Skeletal muscle tissue (tissue), 4 donors: Measurements from ENCODE around the gene MCAT. TPM values are rescaled to one million over a fixed set of nuclear protein-coding genes. Genes with fewer than 3 reads are reported as not detected.
A peak's percentile ranks its signal among the peaks of the same experiment; 100 is the strongest.

Source experiments
- H3K27ac ChIP-seq: one replicate; pipeline ENCODE4 v1.7.0; 2013; ENCODE audit warnings: mild to moderate bottlenecking, low read depth, low read length, inconsistent platforms
- H3K27me3 ChIP-seq, 3 donors: one replicate each; pipeline ENCODE4 v1.7.0; 2013; ENCODE audit warnings: low read length in 3 of 3; ENCODE audit not compliant: control insufficient read depth in 3 of 3, insufficient read depth in 3 of 3
- H3K36me3 ChIP-seq, 3 donors: one replicate each; pipeline ENCODE4 v1.7.0; 2013; ENCODE audit warnings: low read length in 3 of 3; ENCODE audit not compliant: control insufficient read depth in 3 of 3, insufficient read depth in 3 of 3
- H3K4me1 ChIP-seq, 3 donors: one replicate each; pipeline ENCODE4 v1.7.0; 2013; ENCODE audit warnings: low read length in 3 of 3, mild to moderate bottlenecking in 3 of 3; ENCODE audit not compliant: control insufficient read depth in 3 of 3, insufficient read depth in 3 of 3
- H3K4me3 ChIP-seq, 3 donors: one replicate each; pipeline ENCODE4 v1.7.0; 2013; ENCODE audit warnings: low read length in 3 of 3
- H3K9ac ChIP-seq, 3 donors: one replicate each; pipeline ENCODE4 v1.7.0; 2013; ENCODE audit warnings: low read length in 3 of 3, mild to moderate bottlenecking in 3 of 3, moderate library complexity in 2 of 3, low read depth in 1 of 3
- H3K9me3 ChIP-seq, 3 donors: one replicate each; pipeline ENCODE4 v1.7.0; 2013; ENCODE audit warnings: low read length in 3 of 3; ENCODE audit not compliant: control insufficient read depth in 3 of 3
- total RNA-seq: library from RNA; depleted of rRNA; stranded (reverse); fragments of >200 nt; gene quantifications from one replicate; pipeline ENCODE4 v1.2.3, GENCODE V29; 2014
- donor health status: Osteomylitis.

Gene MCAT
- total RNA-seq, 1 donor from 2014 or later: 8.4 TPM

DNA sequence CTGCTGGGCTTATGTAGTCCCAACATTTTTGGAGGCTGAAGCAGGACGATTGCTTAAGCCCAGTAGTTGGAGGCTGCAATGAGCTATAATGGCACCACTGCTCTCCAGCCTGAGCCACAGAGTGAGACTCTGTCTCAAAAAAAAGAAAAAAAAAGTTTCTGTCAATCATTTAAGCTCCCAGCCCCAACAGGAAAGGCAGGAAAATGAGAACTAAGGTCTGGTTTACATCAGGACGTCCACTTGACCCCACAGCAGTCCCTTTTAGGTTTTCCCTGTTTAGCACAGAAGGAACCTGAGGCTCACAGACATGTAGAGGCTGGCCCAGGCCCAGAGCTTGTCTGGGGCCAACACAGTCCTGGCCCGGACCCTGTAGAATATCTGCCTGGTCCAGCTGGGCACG, 44.8 kb downstream of the MCAT start:
- no peaks in the 10 kb centered on the region for H3K4me1 ChIP-seq
- H3K9me3 ChIP-seq: no peaks in the 10 kb centered on the region
- H3K4me3 ChIP-seq: no peak overlapping the region
- no peak overlapping the region for H3K9ac ChIP-seq
- H3K36me3 ChIP-seq: no peaks in the 10 kb centered on the region
- H3K27ac ChIP-seq: no peak overlapping the region
- H3K27me3 ChIP-seq: peaks cover 0 to 5% (median 5%) of the 10 kb centered on the region in 3 donors

DNA sequence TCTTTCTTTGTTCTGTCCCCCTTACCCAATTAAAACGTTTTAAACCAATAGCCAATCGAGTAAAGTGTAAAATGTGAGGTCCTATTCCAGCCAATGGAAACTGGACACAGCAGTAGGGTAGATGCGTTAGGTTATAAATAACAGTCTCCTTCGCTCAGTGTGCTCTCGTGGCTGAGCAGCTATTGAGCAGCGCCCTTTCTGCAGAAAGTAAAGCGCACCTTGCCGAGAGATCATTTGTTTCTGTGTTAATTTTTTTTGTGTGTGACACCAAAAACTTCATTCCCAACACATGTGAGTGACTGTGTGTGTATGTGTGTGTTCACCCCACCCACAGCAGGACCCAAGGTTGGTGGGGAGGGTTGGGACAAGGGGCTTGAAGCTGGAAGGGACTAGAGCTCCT, 46.8 kb downstream of the MCAT start:
- Histone ChIP-seq H3K9me3 (no peaks in the 10 kb centered on the region), H3K27me3 (peaks cover 0 to 5% (median 5%) of the 10 kb centered on the region in 3 donors), H3K27ac (no peak overlapping the region), H3K36me3 (no peaks in the 10 kb centered on the region), H3K4me3 (no peak overlapping the region), H3K9ac (no peak overlapping the region), H3K4me1 (no peaks in the 10 kb centered on the region)

DNA sequence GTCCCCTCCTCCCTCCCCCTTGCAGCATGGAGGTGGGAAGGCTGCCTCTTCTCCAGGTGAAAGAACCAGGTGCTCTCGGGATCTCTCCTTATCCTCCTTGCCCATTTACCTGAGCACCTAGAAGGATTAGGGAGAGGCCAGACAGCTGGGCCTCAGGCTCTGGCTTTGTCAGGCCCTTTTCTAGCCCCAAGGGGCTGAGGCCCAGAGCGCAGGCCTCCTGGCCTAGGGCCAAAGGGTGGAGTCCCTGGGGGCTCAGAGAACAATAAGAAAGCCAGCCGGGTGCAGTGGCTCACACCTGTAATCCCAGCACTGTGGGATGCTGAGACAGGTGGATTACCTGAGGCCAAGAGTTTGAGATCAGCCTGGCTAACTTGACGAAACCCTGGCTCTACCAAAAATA, 48.6 kb downstream of the MCAT start:
- Histone ChIP-seq H3K4me3 (no peak overlapping the region), H3K36me3 (no peaks in the 10 kb centered on the region), H3K27me3 (peaks cover 0 to 5% (median 5%) of the 10 kb centered on the region in 3 donors), H3K9me3 (no peaks in the 10 kb centered on the region), H3K27ac (no peak overlapping the region), H3K4me1 (no peaks in the 10 kb centered on the region), H3K9ac (no peak overlapping the region)

DNA sequence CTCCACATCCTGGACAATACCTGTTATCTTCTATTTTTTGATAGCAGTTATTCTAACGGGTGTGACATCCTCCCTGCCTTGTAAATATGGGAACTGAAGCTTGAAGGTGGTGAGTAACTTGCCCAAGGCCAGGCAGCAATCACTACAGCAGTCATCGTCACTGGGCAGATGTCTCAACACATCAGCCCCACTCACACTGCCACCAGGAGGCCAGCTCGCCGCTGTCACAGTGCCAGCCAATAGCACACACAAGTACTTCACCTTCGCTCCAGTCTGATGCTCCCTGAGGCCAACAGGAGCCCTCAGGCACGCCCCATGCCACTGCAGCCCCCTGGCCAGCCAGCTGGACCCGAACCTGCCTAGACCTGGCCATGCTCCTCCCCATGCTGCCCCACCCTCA, 49.1 kb downstream of the MCAT start:
- no peaks in the 10 kb centered on the region for H3K4me1 ChIP-seq
- H3K9me3 ChIP-seq: no peaks in the 10 kb centered on the region
- H3K4me3 ChIP-seq: no peak overlapping the region
- H3K9ac ChIP-seq: no peak overlapping the region
- no peaks in the 10 kb centered on the region for H3K36me3 ChIP-seq
- peaks cover 0 to 5% (median 5%) of the 10 kb centered on the region in 3 donors for H3K27me3 ChIP-seq
- H3K27ac ChIP-seq: no peak overlapping the region

DNA sequence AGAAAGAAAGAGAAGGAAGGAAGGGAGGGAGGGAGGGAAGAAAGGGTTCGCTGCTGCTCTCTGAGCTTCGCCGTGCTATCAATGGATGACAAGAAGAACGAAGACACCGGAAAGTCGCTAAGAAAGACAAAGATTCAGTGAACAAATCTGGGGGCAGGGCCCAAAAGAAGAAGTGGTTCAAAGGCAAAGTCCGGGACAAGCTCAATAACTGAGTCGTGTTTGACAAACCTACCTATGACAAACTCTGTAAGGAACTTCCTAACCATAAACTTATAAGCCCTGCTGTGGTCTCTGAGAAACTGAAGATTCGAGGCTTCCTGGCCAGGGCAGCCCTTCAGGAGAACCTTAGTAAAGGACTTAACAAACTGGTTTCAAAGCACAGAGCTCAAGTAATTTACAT, 51.1 kb downstream of the MCAT start:
- H3K27me3 ChIP-seq: peaks cover 0 to 5% (median 5%) of the 10 kb centered on the region in 3 donors
- H3K9ac ChIP-seq: no peak overlapping the region
- no peak overlapping the region for H3K4me3 ChIP-seq
- H3K4me1 ChIP-seq: peaks cover 4 to 6% (median 5%) of the 10 kb centered on the region in 3 donors
- H3K27ac ChIP-seq: no peak overlapping the region
- H3K36me3 ChIP-seq: no peaks in the 10 kb centered on the region
- no peaks in the 10 kb centered on the region for H3K9me3 ChIP-seq

DNA sequence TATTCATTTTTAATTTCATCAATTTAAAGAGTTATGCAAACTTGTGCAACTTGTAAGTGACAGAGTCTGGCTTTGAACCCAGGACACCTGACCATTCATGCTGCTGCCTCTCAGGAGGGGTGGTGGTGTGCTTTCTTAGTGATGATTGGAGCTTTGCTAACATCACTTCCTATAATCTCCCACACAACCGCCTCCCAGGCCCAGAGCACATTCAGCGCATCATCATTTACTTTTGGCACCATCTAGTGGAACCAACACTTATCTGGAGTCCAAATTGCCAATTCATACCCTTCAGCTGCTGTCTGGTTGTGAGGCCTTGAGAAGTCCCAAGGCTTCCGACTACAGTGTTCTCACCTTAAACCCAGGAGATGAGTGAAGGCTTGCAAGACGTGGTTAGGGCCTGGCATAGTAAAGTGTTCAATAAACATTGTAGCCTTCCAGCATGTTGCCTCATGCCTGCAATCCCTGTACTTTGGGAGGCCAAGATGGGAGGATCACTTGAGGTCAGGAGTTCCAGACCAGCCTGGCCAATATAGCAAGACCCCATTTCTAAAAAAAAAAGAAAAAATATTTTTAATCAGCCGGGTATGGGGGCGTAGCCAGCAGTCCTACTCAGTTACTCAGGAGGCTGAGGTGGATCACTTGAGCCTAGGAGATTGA, 52.9 kb downstream of the MCAT start:
- Histone ChIP-seq H3K4me3 (no peak overlapping the region), H3K9me3 (no peaks in the 10 kb centered on the region), H3K27ac (no peak overlapping the region), H3K9ac (no peak overlapping the region), H3K27me3 (peaks cover 0 to 5% (median 5%) of the 10 kb centered on the region in 3 donors), H3K4me1 (peaks cover 4 to 6% (median 5%) of the 10 kb centered on the region in 3 donors), H3K36me3 (no peaks in the 10 kb centered on the region)

DNA sequence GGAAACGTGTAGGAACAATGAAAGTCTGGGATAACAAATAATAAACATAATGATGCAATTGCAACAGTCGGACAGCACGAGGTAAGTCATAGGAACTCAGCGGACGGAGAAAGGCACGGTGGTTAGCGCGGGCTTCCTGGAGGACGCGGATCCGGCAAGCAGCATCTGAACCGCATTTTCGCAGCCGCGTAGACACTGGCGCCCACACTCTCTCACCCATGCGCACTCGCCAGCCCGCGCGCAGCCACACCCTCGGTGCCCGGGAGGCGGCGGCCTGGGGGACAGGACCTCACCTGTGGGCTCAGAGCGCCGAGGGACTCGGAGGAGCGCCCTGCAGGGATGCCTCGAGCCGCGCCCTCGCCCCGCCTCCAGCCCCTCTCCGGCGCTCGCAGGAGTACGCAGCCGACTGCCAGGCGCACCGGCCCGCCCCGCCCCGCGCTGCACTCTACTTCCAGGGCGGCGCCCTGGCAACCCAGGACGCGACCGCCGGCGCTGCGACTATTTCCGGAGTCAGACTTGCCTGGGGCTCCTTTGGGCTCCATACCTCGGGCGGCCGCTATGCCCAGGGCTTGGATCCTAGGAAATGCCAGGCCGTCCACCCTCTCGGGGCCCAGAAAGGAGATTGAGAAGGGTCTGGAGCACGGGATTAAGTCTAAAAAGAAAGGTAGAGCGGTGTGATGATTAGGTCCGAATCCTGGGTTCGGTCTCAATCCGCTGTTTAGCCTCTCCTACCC, 54.0 kb downstream of the MCAT start, which contains the start of gene TTLL1:
TTLL1 (minus strand) TSS at position 408 of the 734 bp plus-strand sequence. CDS start 13,805 bp downstream, outside the sequence.
- H3K36me3 ChIP-seq: no peaks in the 10 kb centered on the region
- H3K4me3 ChIP-seq: peak within 1 kb of the TSS; percentile 90 to 95 (median 93)
- peaks cover 4 to 6% (median 5%) of the 10 kb centered on the region in 3 donors for H3K4me1 ChIP-seq
- H3K9me3 ChIP-seq: no peaks in the 10 kb centered on the region
- H3K27me3 ChIP-seq: peaks cover 0 to 3% (median 2%) of the 10 kb centered on the region in 3 donors
- peak within 1 kb of the TSS; percentile 44 to 83 (median 79) for H3K9ac ChIP-seq
- no peak within 1 kb of the TSS for H3K27ac ChIP-seq

DNA sequence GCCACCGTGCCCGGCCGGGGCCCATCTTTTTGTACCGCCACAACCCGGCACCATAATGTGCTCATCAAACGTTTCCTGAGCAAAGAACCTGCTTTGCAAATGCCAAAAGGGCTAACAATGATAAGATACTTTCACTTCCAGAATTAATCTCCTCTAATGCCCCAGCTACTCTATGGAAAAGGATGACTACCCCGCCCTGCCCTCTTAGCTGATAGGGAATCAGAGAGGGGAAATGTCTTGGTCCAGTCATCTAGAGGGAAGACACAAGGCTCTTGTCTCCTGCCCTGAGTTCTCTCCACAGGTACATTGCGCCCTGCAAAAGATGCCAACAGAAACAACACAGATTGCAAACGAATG, 54.6 kb downstream of the MCAT start:
- Histone ChIP-seq H3K4me1 (peaks cover 4 to 6% (median 5%) of the 10 kb centered on the region in 3 donors), H3K27me3 (no peaks in the 10 kb centered on the region), H3K9me3 (no peaks in the 10 kb centered on the region), H3K27ac (no peak overlapping the region), H3K36me3 (no peaks in the 10 kb centered on the region), H3K4me3 (peak overlapping the region; percentile 90 to 95 (median 93)), H3K9ac (peak overlapping the region; percentile 44 to 83 (median 79))

DNA sequence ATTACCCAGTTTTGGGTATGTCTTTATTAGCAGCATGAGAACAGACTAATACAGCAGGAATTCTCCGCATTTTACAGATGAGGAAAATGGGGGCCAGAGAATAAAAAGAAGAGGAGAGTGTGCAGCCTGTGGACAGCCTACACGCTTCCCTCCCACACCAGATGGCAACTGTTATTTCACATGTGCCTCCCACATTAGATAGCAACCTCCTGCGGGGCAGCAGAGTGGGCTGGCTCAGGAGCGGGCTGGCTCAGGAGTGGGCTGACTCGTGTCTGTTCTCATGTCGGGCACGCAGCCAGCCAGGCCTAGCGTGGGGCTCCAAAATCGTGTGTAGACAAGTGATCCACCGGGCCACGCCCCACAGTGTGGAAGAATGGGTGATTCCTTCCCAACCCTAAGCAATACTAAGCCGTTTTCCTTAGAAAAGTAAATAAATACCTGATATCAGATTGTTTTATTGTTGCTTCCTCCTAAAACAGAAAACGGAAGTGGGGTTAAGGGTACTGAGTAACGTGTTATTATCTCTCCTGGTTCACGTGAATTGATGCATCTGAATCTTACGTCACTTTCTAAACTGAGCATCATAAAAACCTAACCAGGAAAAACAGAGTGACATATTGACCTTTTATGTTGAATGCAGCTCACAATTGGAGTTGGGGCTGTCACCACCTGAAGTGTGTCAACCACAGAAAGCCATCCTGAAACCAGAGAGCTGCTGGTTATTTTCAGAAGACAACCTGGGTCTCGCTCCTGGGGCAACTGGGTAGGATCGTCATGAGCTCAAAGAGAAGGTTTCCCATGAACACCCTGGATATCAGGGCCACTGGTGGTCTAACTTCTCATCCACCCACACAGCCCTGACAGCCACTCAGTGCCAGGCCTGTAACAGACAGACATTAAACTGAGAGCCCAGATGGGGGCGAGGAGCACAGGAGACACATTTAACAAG, 57.3 kb downstream of the MCAT start:
- H3K4me3 ChIP-seq: no peak overlapping the region
- no peak overlapping the region for H3K9ac ChIP-seq
- no peaks in the 10 kb centered on the region for H3K27me3 ChIP-seq
- no peaks in the 10 kb centered on the region for H3K9me3 ChIP-seq
- H3K36me3 ChIP-seq: no peaks in the 10 kb centered on the region
- peaks cover 4 to 6% (median 5%) of the 10 kb centered on the region in 3 donors for H3K4me1 ChIP-seq
- H3K27ac ChIP-seq: no peak overlapping the region
